HG03196 (cell line): ENCODE measurements around the gene MARCHF2.

Experiments used
- ATAC-seq: cut with Tn5 transposase; IDR thresholded peaks from one replicate; pipeline ENCODE4 v1.9.1; 2021; ENCODE audit not compliant: unreplicated experiment

The MARCHF2 gene

GRCh38 chr19:8451885-8452284 is 38.8 kb downstream of the MARCHF2 start:
- ATAC-seq = no peak

- no peak for ATAC-seq
Measured at GRCh38 chr19:8452446-8453123, 39.5 kb downstream of the MARCHF2 start.

- ATAC-seq = no peak
Measured at GRCh38 chr19:8453616-8454015, 40.5 kb downstream of the MARCHF2 start.

DNA sequence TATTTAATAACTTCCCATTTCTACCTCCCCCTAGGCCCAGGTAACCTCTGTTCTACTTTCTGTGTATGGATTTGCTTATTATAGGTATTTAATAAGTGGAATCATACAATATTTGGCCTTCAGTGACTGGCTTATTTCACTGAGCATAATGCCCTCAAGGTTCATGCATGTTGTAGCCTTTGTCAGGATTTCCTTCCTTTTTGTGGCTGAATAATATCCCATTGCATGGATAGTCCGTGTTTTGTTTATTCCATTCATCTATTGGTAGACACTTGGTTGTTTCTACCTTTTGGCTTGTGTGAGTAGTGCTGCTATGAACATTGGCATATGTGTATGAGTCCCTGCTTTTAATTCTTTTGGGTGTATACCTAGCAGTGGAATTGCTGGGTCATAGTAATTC is 41.1 kb downstream of the MARCHF2 start:
- ATAC-seq = no peak

- no peak for ATAC-seq
Measured at GRCh38 chr19:8455018-8455417, 41.9 kb downstream of the MARCHF2 start.

GRCh38 chr19:8456064-8456463 is 43.0 kb downstream of the MARCHF2 start:
- ATAC-seq = no peak

DNA sequence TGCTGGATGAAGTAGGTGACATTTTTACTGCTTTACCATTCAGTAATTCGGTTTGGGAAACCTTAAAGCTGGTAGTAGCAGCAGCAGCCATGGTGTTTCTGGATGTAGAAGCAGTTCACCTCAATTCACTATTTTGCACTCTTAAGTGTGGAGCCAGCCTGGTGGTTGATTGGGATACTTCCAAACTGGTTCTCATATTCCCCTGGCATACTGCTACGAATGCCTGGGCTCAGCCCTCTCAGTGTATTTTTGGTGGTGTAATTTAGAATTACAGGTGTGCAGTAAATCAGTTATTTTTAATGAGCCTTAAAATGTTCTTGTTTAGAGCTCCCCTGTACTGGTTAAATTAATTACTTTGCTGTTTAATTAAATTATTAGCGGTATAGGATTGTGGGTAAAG is 44.1 kb downstream of the MARCHF2 start:
- ATAC-seq = no peak

GRCh38 chr19:8457827-8458226 is 44.7 kb downstream of the MARCHF2 start:
- ATAC-seq = no peak

- ATAC-seq = no peak
Measured at GRCh38 chr19:8458380-8458779, 45.3 kb downstream of the MARCHF2 start.

DNA sequence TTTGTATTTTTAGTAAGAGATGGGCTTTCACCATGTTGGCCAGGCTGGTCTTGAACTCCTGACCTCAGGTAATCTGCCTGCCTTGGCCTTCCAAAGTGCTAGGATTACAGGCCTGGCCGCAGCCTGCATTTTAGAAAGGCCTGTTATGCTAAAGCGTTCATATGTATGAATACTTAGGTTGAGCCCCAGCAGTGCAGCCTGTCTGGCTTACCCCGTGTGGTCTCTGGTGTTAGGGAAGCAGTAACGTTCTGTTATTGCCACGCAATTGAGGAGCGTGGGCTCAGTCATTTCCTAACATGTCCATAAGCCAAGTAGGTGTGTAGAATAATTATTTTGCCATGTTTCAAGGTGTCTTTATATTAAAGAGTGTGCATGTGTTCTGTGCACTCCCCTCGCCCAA is 46.0 kb downstream of the MARCHF2 start:
- ATAC-seq = no peak

DNA sequence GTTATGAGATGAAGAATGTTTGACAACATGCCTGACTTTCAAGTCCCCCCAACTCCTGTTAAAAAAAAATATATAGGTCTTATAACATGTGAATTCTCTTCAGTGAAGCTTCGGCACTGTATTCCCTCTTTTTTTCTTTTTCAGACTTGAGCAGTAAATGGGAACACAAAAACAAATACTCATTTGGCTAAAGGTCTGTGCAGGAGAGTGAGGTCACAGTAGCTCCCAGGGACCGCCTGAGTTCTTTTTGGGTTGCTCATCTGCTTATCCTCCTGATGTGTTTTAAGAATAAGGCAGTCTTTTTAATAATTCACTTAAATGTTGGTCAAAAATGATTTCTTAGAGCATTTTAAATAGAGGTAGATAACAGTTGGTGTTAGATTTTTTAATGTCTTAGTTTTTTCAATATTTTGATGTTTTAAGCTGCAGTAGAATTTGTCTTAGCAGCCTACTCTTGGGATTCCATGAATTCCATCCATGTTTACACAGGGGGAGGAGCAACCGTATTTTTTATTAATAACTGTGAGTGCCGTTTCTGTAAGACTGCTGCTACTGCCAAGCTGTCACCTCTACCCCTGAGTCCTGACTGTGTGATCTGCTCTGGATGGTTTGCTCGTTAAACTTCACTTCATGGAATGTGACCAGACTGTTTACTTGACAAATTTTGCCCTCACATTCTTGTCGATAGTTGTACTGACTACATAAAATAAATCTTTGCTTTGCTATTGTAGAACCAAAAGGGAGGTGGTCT is 46.6 kb downstream of the MARCHF2 start:
- ATAC-seq = no peak

GRCh38 chr19:8460516-8461298 is 47.6 kb downstream of the MARCHF2 start:
- no peak for ATAC-seq

DNA sequence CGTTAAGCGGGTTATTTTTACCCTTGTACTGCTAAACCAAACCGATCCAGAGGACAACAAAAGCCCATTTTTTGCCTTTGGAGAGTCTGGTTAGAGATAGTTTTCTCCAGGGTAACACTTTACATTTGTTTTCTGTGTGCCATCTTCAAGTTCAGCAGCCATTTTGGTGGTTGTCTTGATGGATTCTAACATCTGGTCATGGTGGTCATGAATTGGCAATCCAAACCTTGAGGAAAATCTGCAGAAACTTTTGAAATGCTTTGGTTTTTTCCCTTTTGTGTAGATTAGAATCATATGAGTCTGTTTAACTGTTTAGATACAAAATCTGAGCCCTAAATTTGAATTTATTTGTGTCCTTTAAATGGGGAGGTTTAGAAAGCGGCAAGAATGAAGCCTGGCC is 48.3 kb downstream of the MARCHF2 start:
- ATAC-seq = no peak

DNA sequence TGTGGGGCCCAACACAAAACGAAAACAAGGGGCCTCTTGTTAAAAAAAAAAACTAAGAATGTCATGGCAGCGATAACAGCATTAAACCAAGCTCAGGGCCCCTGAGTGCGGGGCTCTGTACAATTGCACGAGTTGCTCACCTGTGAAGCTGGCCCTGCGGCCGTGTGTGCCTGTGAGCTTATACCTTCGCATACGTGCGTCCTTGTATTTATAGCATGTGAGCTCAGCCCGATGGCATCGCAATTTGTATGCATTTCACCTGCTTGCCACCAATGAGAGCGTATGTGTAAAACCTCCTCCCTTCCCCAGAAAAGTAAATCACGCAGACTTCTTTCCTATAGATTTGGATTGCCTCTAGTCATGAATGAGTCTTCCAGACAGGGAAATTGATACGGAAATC is 48.8 kb downstream of the MARCHF2 start:
- no peak for ATAC-seq

- ATAC-seq = no peak
Measured at GRCh38 chr19:8462571-8462970, 49.5 kb downstream of the MARCHF2 start.

DNA sequence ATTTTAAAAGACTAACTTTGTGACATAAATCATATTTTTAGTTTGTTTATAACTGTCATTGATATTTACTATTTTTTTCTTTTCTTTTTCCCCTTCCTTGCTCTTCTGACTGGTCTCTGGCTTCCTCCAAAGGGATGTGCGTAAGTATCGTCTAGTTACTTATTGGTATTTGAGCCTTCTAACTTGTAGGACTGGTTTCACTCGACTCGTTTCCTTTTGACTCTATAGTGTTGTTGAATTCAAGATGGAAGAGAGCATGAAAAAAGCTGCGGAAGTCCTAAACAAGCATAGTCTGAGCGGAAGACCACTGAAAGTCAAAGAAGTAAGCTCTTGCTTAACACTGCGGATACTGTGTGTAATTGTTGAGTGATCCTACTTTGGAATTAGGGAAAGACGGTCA is 50.3 kb downstream of the MARCHF2 start:
- ATAC-seq = no peak

GRCh38 chr19:8466018-8466417 is 52.9 kb downstream of the MARCHF2 start:
- ATAC-seq = no peak

GRCh38 chr19:8468124-8468523 is 55.0 kb downstream of the MARCHF2 start:
- no peak for ATAC-seq

DNA sequence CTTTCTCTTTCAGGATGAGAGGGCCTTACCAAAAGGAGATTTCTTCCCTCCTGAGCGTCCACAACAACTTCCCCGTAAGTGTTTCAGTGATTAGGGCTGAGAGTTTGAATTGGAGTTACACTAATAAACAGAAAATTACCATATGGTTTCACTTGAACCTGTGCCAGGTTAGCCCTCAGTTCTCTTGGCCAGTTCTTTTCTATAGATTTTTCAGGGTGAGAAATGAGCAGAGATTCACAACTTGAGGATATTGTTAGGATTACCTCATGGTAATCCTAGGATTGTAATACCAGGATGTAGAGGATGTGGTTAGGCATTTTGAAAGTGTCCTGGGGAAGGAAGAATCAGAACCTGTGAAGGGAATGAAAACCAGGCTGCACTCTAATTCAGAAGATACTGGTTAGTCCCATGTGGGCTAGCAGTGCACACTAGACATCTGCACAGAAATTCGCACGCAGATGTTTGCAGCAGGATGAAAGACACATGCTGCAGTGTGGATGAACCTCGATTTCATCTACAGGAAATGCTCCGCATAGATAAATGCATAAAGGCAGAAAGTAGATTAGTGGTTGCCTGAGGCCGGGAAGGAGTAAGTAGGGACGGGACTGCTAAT is 55.8 kb downstream of the MARCHF2 start:
- no peak for ATAC-seq

- no peak for ATAC-seq
Measured at GRCh38 chr19:8469613-8470368, 56.7 kb downstream of the MARCHF2 start.
